GM12873 (cell line): ENCODE results near the gene DPH6.

ENCODE experiments used
- CTCF ChIP-seq: IDR thresholded peaks from 2 replicates; pipeline ENCODE4 v1.5.1; 2012; ENCODE audit warnings: low read depth, mild to moderate bottlenecking, moderate library complexity, low read length, control low read depth; ENCODE audit not compliant: insufficient read depth; ENCODE audit errors: missing control alignments

The DPH6 gene

GRCh38 chr15:35555244-35555643 lies 9.3 kb upstream of the DPH6 start:
- no peak for TF ChIP-seq CTCF

- no peak for TF ChIP-seq CTCF
Observed at GRCh38 chr15:35550957-35551356, 5.0 kb upstream of the DPH6 start.

- no peak for TF ChIP-seq CTCF
Observed at GRCh38 chr15:35549567-35549966, 3.6 kb upstream of the DPH6 start.

GRCh38 chr15:35548435-35548834 lies 2.5 kb upstream of the DPH6 start:
- TF ChIP-seq CTCF = no peak

- TF ChIP-seq CTCF = no peak
Observed at GRCh38 chr15:35547775-35548364, 1.9 kb upstream of the DPH6 start.

- TF ChIP-seq CTCF = no peak
Observed at GRCh38 chr15:35546511-35547381, 781 bp upstream of the DPH6 start.

GRCh38 chr15:35545316-35545823 lies 595 bp downstream of the DPH6 start:
- no peak for TF ChIP-seq CTCF
